Measurements from ENCODE around the gene KRTAP17-1. TPM values are rescaled to one million over a fixed set of nuclear protein-coding genes. Genes with fewer than 3 reads are reported as not detected.
A peak's percentile ranks its signal among the peaks of the same experiment; 100 is the strongest.

The KRTAP17-1 gene
- total RNA-seq, 1 experiment from 2014 or later: not detected

- TF ChIP-seq TCF7 (CRISPR knock-in tag; IDR thresholded peaks at IDR 0.05; ENCODE audit: low read depth) (no peak), ERG (CRISPR knock-in tag; IDR thresholded peaks at IDR 0.05) (no peak), GTF2I (CRISPR knock-in tag; conservative IDR thresholded peaks at IDR 0.05) (no peak), CREB1 (CRISPR knock-in tag; IDR thresholded peaks at IDR 0.05) (no peak), ZNF219 (CRISPR knock-in tag; IDR thresholded peaks at IDR 0.05; ENCODE audit: borderline replicate concordance) (no peak), ATF2 (CRISPR knock-in tag; IDR thresholded peaks at IDR 0.05; ENCODE audit: borderline replicate concordance, low read depth) (no peak), OVOL2 (CRISPR knock-in tag; IDR thresholded peaks at IDR 0.05; ENCODE audit: borderline replicate concordance) (no peak), PRDM15 (CRISPR knock-in tag; IDR thresholded peaks at IDR 0.05) (no peak)
Measured at GRCh38 chr17:41322903-41323895, 7.7 kb upstream of the KRTAP17-1 start (continued).

GRCh38 chr17:41322094-41322902, 6.8 kb upstream of the KRTAP17-1 start:
- peaks cover 21% of the 10 kb centered on the region for H3K9me3 Mint-ChIP-seq
- ChIA-PET POLR2A (no interaction called here), CTCF (interaction anchor here (0.6 to 2.5 kb wide), 35 partner anchors 8 to 465 kb away, joined by 3 to 11 read pairs (median 3); partner anchors contain the start of genes EIF1, KRT39 and KRTAP16-1)
- TF ChIP-seq CTCF (IDR thresholded peaks at IDR 0.05) (peak; percentile 64), ZNF121 (CRISPR knock-in tag; IDR thresholded peaks at IDR 0.05) (peak; percentile 68; the same call in 1 of the 2 replicates), FOXP1 (CRISPR knock-in tag; IDR thresholded peaks at IDR 0.05; ENCODE audit: borderline replicate concordance) (no peak)
- no peak overlapping the region for H3K4me3 Mint-ChIP-seq
- H3K27me3 Mint-ChIP-seq (ENCODE audit: low read depth): no peaks in the 10 kb centered on the region
- H3K27ac Mint-ChIP-seq: no peak overlapping the region
- peak; percentile 42; the same call in 1 of the 2 replicates for ATAC-seq
- 0 out of 2 replicates have a peak, but pooled peaks cover 3% of the 10 kb centered on the region for H3K4me1 Mint-ChIP-seq
- peaks cover 14% of the 10 kb centered on the region; the same call in 1 of the 2 replicates for H3K36me3 Mint-ChIP-seq
- DNase-seq (ENCODE audit: low spot score): no peak

- no peak overlapping the region for H3K4me3 Mint-ChIP-seq
- H3K9me3 Mint-ChIP-seq: peaks cover 21% of the 10 kb centered on the region
- TF ChIP-seq PRRX2 (CRISPR knock-in tag; IDR thresholded peaks at IDR 0.05): no peak
- no peak for TF ChIP-seq GTF2I (CRISPR knock-in tag; conservative IDR thresholded peaks at IDR 0.05)
- TF ChIP-seq ETV6 (CRISPR knock-in tag; IDR thresholded peaks at IDR 0.05): no peak
- TF ChIP-seq SMAD4 (CRISPR knock-in tag; IDR thresholded peaks at IDR 0.05): no peak
- no peak for TF ChIP-seq TEAD1 (CRISPR knock-in tag; IDR thresholded peaks at IDR 0.05)
- TF ChIP-seq CREM (CRISPR knock-in tag; IDR thresholded peaks at IDR 0.05): no peak
- TF ChIP-seq CTCF (IDR thresholded peaks at IDR 0.05): no peak
- no peak for TF ChIP-seq ATF2 (CRISPR knock-in tag; IDR thresholded peaks at IDR 0.05; ENCODE audit: borderline replicate concordance, low read depth)
Measured at GRCh38 chr17:41318231-41318630, 2.7 kb upstream of the KRTAP17-1 start.

More at GRCh38 chr17:41318231-41318630, 2.7 kb upstream of the KRTAP17-1 start:
- Mint-ChIP-seq H3K36me3 (peaks cover 14% of the 10 kb centered on the region; the same call in 1 of the 2 replicates), H3K27ac (no peak overlapping the region), H3K27me3 (ENCODE audit: low read depth) (no peaks in the 10 kb centered on the region), H3K4me1 (no peaks in the 10 kb centered on the region)
- ChIA-PET POLR2A (no interaction called here), CTCF (no interaction called here)
- no peak for DNase-seq (ENCODE audit: low spot score)
- no peak for ATAC-seq
